H1 (cell line): Measurements from ENCODE around the gene BHLHE23. TPM values are rescaled to one million over a fixed set of nuclear protein-coding genes. Genes with fewer than 3 reads are reported as not detected.

Experiments used
- CBX8 ChIP-seq: fragments of 300-800, 300-1000 bp; sonication (generic); IDR thresholded peaks from 2 replicates; pipeline ENCODE4 v1.7.1; 2016; ENCODE audit warnings: low read depth, low read length, borderline replicate concordance
- CHD1 ChIP-seq: IDR thresholded peaks from 2 replicates; pipeline ENCODE4 v1.6.1; 2012; ENCODE audit warnings: low read depth, low read length, improper control_type of control experiment
- MAFK ChIP-seq: IDR thresholded peaks from 2 replicates; pipeline ENCODE4 v1.6.1; 2012; ENCODE audit warnings: low read depth, mild to moderate bottlenecking, improper control_type of control experiment, low read length
- POLR2AphosphoS5 ChIP-seq: IDR thresholded peaks from 2 replicates; pipeline ENCODE4 v1.6.1; 2011; ENCODE audit warnings: low read depth, low read length
- RNF2 ChIP-seq: fragments of 200-900, 300-1000 bp; sonication (generic); IDR thresholded peaks from 2 replicates; pipeline ENCODE4 v1.7.1; 2016; ENCODE audit warnings: borderline replicate concordance, low read depth, mild to moderate bottlenecking, antibody characterized with exemption, low read length; ENCODE audit not compliant: poor library complexity, severe bottlenecking; ENCODE audit errors: missing control alignments
- SIN3A ChIP-seq, 2 experiments: IDR thresholded peaks in 1 of 2; conservative IDR thresholded peaks in 1 of 2; 2 replicates each; pipeline ENCODE4 v1.6.1; 2011 to 2012; ENCODE audit warnings: low read length in 2 of 2, improper control_type of control experiment in 1 of 2, low read depth in 1 of 2, mild to moderate bottlenecking in 1 of 2
- SP1 ChIP-seq: IDR thresholded peaks from 2 replicates; pipeline ENCODE4 v1.6.1; 2011; ENCODE audit warnings: low read depth, low read length
- polyA plus RNA-seq, 7 experiments: library from polyadenylated mRNA; depleted of rRNA in 3 of 7; stranded (reverse) in 5 of 7; unstranded in 2 of 7; fragments of >200 nt in 5 of 7; fragments of 200-250 nt in 2 of 7; gene quantifications; 1 replicate in 5 of 7; 2 replicates in 1 of 7; 4 replicates in 1 of 7; pipeline versions ENCODE4 v1.2.1 to v1.2.3, GENCODE V29; 2011 to 2013; ENCODE audit warnings: missing spikeins in 2 of 7, mixed read lengths in 2 of 7
- total RNA-seq: library from RNA; stranded (reverse); fragmentation: NEBNext Ultra II Directional; extraction: Animal tissue kit (Norgen Biotek cat#: 25700); gene quantifications from 2 replicates; pipeline ENCODE4 v1.2.1, GENCODE V29; 2021
- TF ChIP-seq, protein P1 (sequence below): IDR thresholded peaks from 2 replicates; pipeline ENCODE4 v1.6.1; 2012; ENCODE audit warnings: low read length, inconsistent platforms

BHLHE23 gene
- total and polyA plus RNA-seq, 2 of the 8 experiments (the other 6 are each of a cell fraction or from before 2014, with no cell fraction given) = 0.47 TPM; not detected in 1

DNA sequence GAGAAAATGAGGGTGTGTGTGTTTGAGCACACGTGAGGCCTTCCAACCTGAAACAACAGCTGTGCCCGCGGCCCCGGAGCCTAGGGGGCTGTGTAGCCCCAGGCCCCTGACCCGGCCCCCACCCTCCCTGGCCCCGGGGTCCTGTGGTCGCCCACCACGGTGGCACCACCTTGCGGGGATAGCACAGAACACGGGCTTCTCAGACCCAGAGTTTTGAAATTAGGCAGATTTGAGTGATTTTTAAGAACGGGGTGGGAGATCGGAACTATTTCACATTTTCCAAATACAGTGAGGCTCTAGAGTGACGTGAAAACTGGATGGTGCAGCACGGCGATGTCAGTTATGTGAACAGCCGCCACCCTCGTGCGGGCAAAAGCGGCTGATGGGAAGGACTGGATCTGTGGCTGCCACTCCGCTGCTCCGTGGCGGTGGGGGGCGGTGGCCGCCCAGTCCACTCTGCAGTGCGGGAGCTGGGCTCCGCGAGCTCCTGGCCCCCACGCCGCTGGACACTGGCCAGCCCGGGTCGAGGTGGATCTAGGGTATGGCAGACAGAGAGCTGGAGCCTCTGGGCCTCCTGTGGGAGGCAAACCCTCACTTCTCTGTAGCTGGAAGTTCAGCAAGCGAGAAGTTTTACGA, 17.3 kb upstream of the BHLHE23 start (continued):
- TF ChIP-seq, protein P1, sequence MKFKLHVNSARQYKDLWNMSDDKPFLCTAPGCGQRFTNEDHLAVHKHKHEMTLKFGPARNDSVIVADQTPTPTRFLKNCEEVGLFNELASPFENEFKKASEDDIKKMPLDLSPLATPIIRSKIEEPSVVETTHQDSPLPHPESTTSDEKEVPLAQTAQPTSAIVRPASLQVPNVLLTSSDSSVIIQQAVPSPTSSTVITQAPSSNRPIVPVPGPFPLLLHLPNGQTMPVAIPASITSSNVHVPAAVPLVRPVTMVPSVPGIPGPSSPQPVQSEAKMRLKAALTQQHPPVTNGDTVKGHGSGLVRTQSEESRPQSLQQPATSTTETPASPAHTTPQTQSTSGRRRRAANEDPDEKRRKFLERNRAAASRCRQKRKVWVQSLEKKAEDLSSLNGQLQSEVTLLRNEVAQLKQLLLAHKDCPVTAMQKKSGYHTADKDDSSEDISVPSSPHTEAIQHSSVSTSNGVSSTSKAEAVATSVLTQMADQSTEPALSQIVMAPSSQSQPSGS = no peak
- no peak for TF ChIP-seq SIN3A (conservative IDR thresholded peaks at IDR 0.05 in 1 of 2, IDR thresholded peaks at IDR 0.05 in 1 of 2; ENCODE audit: low read depth in 1 of 2, low read length in 2 of 2)
- no peak for TF ChIP-seq CHD1
- TF ChIP-seq MAFK = no peak
- no peak for TF ChIP-seq CBX8
- TF ChIP-seq RNF2 = no peak
- no peak for TF ChIP-seq POLR2AphosphoS5
- TF ChIP-seq SP1 = no peak
